ENCODE measurements around the gene DMBX1.

- TF ChIP-seq CTCF (IDR thresholded peaks at IDR 0.05; ENCODE audit: poor library complexity, severe bottlenecking) = no peak
- no peak for TF ChIP-seq EZH2 (IDR thresholded peaks at IDR 0.05; ENCODE audit: borderline replicate concordance, insufficient read depth, low read length, poor library complexity, severe bottlenecking)
- no peak for TF ChIP-seq MXI1 (conservative IDR thresholded peaks at IDR 0.05; ENCODE audit: poor library complexity, severe bottlenecking)
- no peak for TF ChIP-seq TAF1 (IDR thresholded peaks at IDR 0.05; ENCODE audit: low read depth)
- no peak for TF ChIP-seq REST (IDR thresholded peaks at IDR 0.05; ENCODE audit: borderline replicate concordance)
- no peak for TF ChIP-seq EP300 (conservative IDR thresholded peaks at IDR 0.05; ENCODE audit: poor library complexity, severe bottlenecking)
These were observed 45.2 kb upstream of the DMBX1 start for GRCh38 chr1:46444466-46444865.

Measured in neural cell (in vitro differentiated cells).